Measurements from ENCODE around the gene NAMPT. TPM values are rescaled to one million over a fixed set of nuclear protein-coding genes. Genes with fewer than 3 reads are reported as not detected.
A peak's percentile ranks its signal among the peaks of the same experiment; 100 is the strongest.

Gene NAMPT
- total and polyA plus RNA-seq, 11 donors, result 34.4 to 573 (median 131) TPM

DNA sequence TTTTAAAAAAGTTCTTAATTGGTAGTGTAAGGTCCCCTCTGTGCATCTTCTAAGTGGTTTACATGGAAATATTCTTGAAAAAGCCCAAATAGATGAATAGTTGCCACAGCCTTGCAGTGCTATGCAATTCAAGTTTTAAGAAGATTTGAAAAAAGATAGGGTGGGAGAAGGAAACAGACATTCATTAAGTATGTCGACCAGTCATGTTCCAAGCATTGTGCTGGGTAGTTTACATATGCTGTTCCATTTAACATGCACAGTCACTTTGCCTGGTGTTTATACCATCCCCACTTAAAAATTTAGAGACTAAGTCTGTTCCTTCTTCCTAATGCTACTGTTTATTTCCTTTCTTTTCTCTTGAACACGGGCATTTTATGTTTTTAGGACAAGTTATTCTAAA is 28.1 kb upstream of the NAMPT start:
- no peak for TF ChIP-seq POLR2A (IDR thresholded peaks at IDR 0.05)
- TF ChIP-seq, protein P1, sequence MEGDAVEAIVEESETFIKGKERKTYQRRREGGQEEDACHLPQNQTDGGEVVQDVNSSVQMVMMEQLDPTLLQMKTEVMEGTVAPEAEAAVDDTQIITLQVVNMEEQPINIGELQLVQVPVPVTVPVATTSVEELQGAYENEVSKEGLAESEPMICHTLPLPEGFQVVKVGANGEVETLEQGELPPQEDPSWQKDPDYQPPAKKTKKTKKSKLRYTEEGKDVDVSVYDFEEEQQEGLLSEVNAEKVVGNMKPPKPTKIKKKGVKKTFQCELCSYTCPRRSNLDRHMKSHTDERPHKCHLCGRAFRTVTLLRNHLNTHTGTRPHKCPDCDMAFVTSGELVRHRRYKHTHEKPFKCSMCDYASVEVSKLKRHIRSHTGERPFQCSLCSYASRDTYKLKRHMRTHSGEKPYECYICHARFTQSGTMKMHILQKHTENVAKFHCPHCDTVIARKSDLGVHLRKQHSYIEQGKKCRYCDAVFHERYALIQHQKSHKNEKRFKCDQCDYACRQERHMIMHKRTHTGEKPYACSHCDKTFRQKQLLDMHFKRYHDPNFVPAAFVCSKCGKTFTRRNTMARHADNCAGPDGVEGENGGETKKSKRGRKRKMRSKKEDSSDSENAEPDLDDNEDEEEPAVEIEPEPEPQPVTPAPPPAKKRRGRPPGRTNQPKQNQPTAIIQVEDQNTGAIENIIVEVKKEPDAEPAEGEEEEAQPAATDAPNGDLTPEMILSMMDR (IDR thresholded peaks at IDR 0.05), result no peak
- Histone ChIP-seq H3K27me3 (no peaks in the 10 kb centered on the region), H3K4me1 (peaks cover 0 to 21% (median 0%) of the 10 kb centered on the region in 12 donors), H3K27ac (peak overlapping the region in 2 of 12 donors; percentile 24 to 91), H3K36me3 (no peaks in the 10 kb centered on the region), H3K9me3 (peaks cover 0 to 7% (median 0%) of the 10 kb centered on the region in 12 donors), H3K4me3 (no peak overlapping the region)
- no peak for ATAC-seq
- 72 to 76% (median 75%) methylated on average over 2 of the region's 2 CpGs for WGBS, 4 donors
- no peak for DNase-seq
- intact Hi-C loops (cut with DNase I), result no loop called here

- WGBS, 4 donors, result 85 to 87% (median 87%) methylated on average over 4 of the region's 4 CpGs
- peaks cover 0 to 21% (median 0%) of the 10 kb centered on the region in 12 donors for H3K4me1 ChIP-seq
- no peak overlapping the region for H3K4me3 ChIP-seq
- H3K27me3 ChIP-seq, result no peaks in the 10 kb centered on the region
- no peak overlapping the region for H3K27ac ChIP-seq
- ATAC-seq (no peak), DNase-seq (no peak)
- intact Hi-C loops (cut with DNase I), result no loop called here
- no peak for TF ChIP-seq POLR2A (IDR thresholded peaks at IDR 0.05)
- TF ChIP-seq, protein P1 (IDR thresholded peaks at IDR 0.05), result no peak
- H3K9me3 ChIP-seq, result peaks cover 0 to 7% (median 0%) of the 10 kb centered on the region in 12 donors
- no peaks in the 10 kb centered on the region for H3K36me3 ChIP-seq
These were observed 27.5 kb upstream of the NAMPT start for GRCh38 chr7:106312099-106312871.

DNA sequence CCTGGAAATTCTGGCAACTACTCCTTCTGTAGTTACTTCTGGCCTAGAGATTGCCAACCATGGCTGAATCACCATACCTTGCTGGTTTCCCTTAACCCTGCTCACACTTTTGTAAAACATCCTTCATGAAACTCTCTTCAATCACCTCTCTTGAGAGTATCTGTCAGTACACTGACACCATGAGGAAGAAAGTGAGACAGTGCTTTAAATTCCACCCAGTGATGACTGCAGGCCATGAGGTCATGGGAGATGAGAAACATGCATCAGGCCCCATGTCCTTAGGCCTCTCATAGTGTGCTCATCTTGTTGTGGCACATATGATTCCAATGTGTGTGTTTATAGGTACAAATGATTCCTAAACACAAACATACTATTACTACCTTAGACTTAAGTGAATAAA is 24.6 kb upstream of the NAMPT start:
- intact Hi-C loops (cut with DNase I), result no loop called here
- H3K27me3 ChIP-seq, result peaks cover 0 to 3% (median 0%) of the 10 kb centered on the region in 9 donors
- no peaks in the 10 kb centered on the region for H3K9me3 ChIP-seq
- no peaks in the 10 kb centered on the region for H3K36me3 ChIP-seq
- no peak for DNase-seq
- peaks cover 0 to 16% (median 0%) of the 10 kb centered on the region in 12 donors for H3K4me1 ChIP-seq
- H3K4me3 ChIP-seq, result no peak overlapping the region
- no peak for ATAC-seq
- no peak overlapping the region for H3K27ac ChIP-seq
- TF ChIP-seq, protein P1 (IDR thresholded peaks at IDR 0.05), result no peak
- TF ChIP-seq POLR2A (IDR thresholded peaks at IDR 0.05), result no peak

GRCh38 chr7:106306256-106306655 is 21.5 kb upstream of the NAMPT start:
- Histone ChIP-seq H3K4me1 (no peaks in the 10 kb centered on the region), H3K27me3 (peaks cover 0 to 3% (median 0%) of the 10 kb centered on the region in 9 donors), H3K27ac (no peak overlapping the region), H3K4me3 (no peak overlapping the region), H3K9me3 (peaks cover 0 to 15% (median 2%) of the 10 kb centered on the region in 12 donors), H3K36me3 (no peaks in the 10 kb centered on the region)
- intact Hi-C loops (cut with DNase I), result no loop called here
- DNase-seq (no peak), ATAC-seq (no peak)
- no peak for TF ChIP-seq POLR2A (IDR thresholded peaks at IDR 0.05)
- TF ChIP-seq, protein P1 (IDR thresholded peaks at IDR 0.05), result no peak
- 79 to 89% (median 87%) methylated on average over 3 of the region's 3 CpGs for WGBS, 4 donors

Measured in heart left ventricle (tissue), 16 donors.